ENCODE data around the gene NPHP3. TPM values are rescaled to one million over a fixed set of nuclear protein-coding genes. Genes with fewer than 3 reads are reported as not detected.

NPHP3 gene
- total RNA-seq, 1 donor from 2014 or later, result 50.6 TPM

DNA sequence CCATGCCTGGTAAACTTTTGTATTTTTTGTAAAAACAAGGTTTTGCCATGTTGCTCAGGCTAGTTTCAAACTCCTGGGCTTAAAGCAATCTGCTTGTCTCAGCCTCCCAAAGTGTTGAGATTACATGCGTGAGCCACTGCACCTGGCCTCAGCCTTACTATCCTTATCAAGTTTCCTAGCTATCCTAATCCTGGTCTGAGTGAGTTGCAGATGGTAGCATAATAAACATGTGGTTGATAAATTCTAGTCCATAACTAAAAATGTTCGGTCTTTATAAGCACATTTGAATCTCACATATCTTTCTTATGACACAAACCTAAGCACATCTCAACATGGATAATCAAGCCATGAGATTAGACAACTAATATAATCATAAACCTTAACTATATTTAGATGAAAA lies 18.5 kb downstream of the NPHP3 start:
- no peak overlapping the region for H3K4me3 ChIP-seq (ENCODE audit: low read length in 3 of 3)
- no peak overlapping the region for H3K27ac ChIP-seq (ENCODE audit: low read depth, low read length)
- no peaks in the 10 kb centered on the region for H3K4me1 ChIP-seq (ENCODE audit: control insufficient read depth in 3 of 3, insufficient read depth in 3 of 3, low read length in 3 of 3)
- H3K27me3 ChIP-seq (ENCODE audit: control insufficient read depth in 3 of 3, insufficient read depth in 3 of 3, low read length in 3 of 3), result no peaks in the 10 kb centered on the region
- peaks cover 11 to 51% (median 48%) of the 10 kb centered on the region in 3 donors for H3K36me3 ChIP-seq (ENCODE audit: control insufficient read depth in 3 of 3, insufficient read depth in 3 of 3, low read length in 3 of 3)
- no peaks in the 10 kb centered on the region for H3K9me3 ChIP-seq (ENCODE audit: control insufficient read depth in 3 of 3, low read length in 3 of 3)
- H3K9ac ChIP-seq (ENCODE audit: low read depth in 1 of 3, low read length in 3 of 3), result no peak overlapping the region

DNA sequence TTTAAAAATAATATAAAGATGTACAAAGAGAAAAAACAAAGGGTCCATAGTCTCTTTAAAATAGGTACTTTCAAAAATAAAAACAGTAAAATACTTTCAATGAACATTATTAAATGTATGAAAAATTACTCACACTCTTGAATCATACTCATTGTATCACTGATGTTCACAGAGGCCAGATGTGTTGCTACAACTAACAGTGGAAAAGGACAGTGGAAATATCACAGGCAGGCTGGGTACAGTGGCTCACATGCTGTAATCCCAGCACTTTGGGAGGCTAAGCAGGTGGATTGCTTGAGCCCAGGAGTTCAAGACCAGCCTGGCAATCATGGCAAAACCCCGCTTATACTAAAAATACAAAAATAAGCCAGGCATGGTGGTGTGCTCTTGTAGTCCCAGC lies 26.8 kb downstream of the NPHP3 start:
- no peak overlapping the region for H3K27ac ChIP-seq (ENCODE audit: low read depth, low read length)
- H3K9me3 ChIP-seq (ENCODE audit: control insufficient read depth in 3 of 3, low read length in 3 of 3), result no peaks in the 10 kb centered on the region
- H3K4me1 ChIP-seq (ENCODE audit: control insufficient read depth in 3 of 3, insufficient read depth in 3 of 3, low read length in 3 of 3), result no peaks in the 10 kb centered on the region
- H3K27me3 ChIP-seq (ENCODE audit: control insufficient read depth in 3 of 3, insufficient read depth in 3 of 3, low read length in 3 of 3), result no peaks in the 10 kb centered on the region
- H3K36me3 ChIP-seq (ENCODE audit: control insufficient read depth in 3 of 3, insufficient read depth in 3 of 3, low read length in 3 of 3), result peaks cover 30 to 54% (median 52%) of the 10 kb centered on the region in 3 donors
- no peak overlapping the region for H3K4me3 ChIP-seq (ENCODE audit: low read length in 3 of 3)
- H3K9ac ChIP-seq (ENCODE audit: low read depth in 1 of 3, low read length in 3 of 3), result no peak overlapping the region

- H3K9ac ChIP-seq (ENCODE audit: low read depth in 1 of 3, low read length in 3 of 3), result no peak overlapping the region
- H3K36me3 ChIP-seq (ENCODE audit: control insufficient read depth in 3 of 3, insufficient read depth in 3 of 3, low read length in 3 of 3), result peaks cover 28 to 54% (median 51%) of the 10 kb centered on the region in 3 donors
- no peaks in the 10 kb centered on the region for H3K4me1 ChIP-seq (ENCODE audit: control insufficient read depth in 3 of 3, insufficient read depth in 3 of 3, low read length in 3 of 3)
- no peak overlapping the region for H3K27ac ChIP-seq (ENCODE audit: low read depth, low read length)
- H3K27me3 ChIP-seq (ENCODE audit: control insufficient read depth in 3 of 3, insufficient read depth in 3 of 3, low read length in 3 of 3), result no peaks in the 10 kb centered on the region
- no peak overlapping the region for H3K4me3 ChIP-seq (ENCODE audit: low read length in 3 of 3)
- no peaks in the 10 kb centered on the region for H3K9me3 ChIP-seq (ENCODE audit: control insufficient read depth in 3 of 3, low read length in 3 of 3)
Measured at GRCh38 chr3:132694991-132695390, 27.2 kb downstream of the NPHP3 start.

DNA sequence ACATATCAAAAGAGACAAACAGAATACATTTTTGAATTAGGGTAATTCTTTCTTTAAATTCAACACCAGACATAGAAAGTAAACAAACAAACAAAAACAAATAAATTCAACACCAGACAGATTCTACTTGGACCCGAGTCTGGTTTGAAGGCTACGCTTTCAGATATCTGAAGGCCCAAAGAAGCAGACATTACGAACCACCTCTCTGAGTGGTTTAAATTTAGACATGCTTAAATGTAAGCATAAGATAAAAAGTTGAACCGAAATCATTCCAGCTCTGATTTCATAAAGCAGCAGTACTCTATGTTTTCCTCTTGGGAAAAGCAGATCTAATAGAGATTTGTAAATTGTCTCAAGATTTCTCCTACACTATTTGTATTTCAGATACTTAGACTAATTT lies 32.2 kb downstream of the NPHP3 start:
- no peak overlapping the region for H3K27ac ChIP-seq (ENCODE audit: low read depth, low read length)
- H3K4me1 ChIP-seq (ENCODE audit: control insufficient read depth in 3 of 3, insufficient read depth in 3 of 3, low read length in 3 of 3), result no peaks in the 10 kb centered on the region
- no peaks in the 10 kb centered on the region for H3K9me3 ChIP-seq (ENCODE audit: control insufficient read depth in 3 of 3, low read length in 3 of 3)
- no peak overlapping the region for H3K9ac ChIP-seq (ENCODE audit: low read depth in 1 of 3, low read length in 3 of 3)
- no peak overlapping the region for H3K4me3 ChIP-seq (ENCODE audit: low read length in 3 of 3)
- H3K36me3 ChIP-seq (ENCODE audit: control insufficient read depth in 3 of 3, insufficient read depth in 3 of 3, low read length in 3 of 3), result peaks cover 26 to 65% (median 62%) of the 10 kb centered on the region in 3 donors
- no peaks in the 10 kb centered on the region for H3K27me3 ChIP-seq (ENCODE audit: control insufficient read depth in 3 of 3, insufficient read depth in 3 of 3, low read length in 3 of 3)

GRCh38 chr3:132682201-132682600 lies 40.0 kb downstream of the NPHP3 start:
- Histone ChIP-seq H3K4me1 (ENCODE audit: control insufficient read depth in 3 of 3, insufficient read depth in 3 of 3, low read length in 3 of 3) (no peaks in the 10 kb centered on the region), H3K9me3 (ENCODE audit: control insufficient read depth in 3 of 3, low read length in 3 of 3) (no peaks in the 10 kb centered on the region), H3K36me3 (ENCODE audit: control insufficient read depth in 3 of 3, insufficient read depth in 3 of 3, low read length in 3 of 3) (peaks cover 6 to 48% (median 43%) of the 10 kb centered on the region in 3 donors), H3K9ac (ENCODE audit: low read depth in 1 of 3, low read length in 3 of 3) (no peak overlapping the region), H3K4me3 (ENCODE audit: low read length in 3 of 3) (no peak overlapping the region), H3K27ac (ENCODE audit: low read depth, low read length) (no peak overlapping the region), H3K27me3 (ENCODE audit: control insufficient read depth in 3 of 3, insufficient read depth in 3 of 3, low read length in 3 of 3) (no peaks in the 10 kb centered on the region)

DNA sequence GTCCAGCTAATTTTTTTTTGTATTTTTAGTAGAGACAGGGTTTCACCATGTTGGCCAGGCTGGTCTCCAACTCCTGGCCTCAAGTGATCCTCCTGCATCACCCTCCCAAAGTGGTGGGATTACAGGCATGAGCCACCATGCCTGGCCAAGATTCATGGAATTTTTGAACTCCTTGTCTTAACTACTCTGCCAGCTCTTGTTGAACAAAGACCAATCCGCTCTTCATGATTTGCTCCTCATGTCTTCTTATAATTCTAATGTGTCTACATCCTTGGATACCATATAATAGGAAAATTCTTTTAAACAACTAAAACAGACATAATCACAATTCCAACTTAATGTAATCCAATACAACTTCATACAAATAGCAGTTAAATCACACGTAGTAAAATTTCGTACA lies 40.8 kb downstream of the NPHP3 start:
- Histone ChIP-seq H3K27me3 (ENCODE audit: control insufficient read depth in 3 of 3, insufficient read depth in 3 of 3, low read length in 3 of 3) (no peaks in the 10 kb centered on the region), H3K9ac (ENCODE audit: low read depth in 1 of 3, low read length in 3 of 3) (no peak overlapping the region), H3K27ac (ENCODE audit: low read depth, low read length) (no peak overlapping the region), H3K36me3 (ENCODE audit: control insufficient read depth in 3 of 3, insufficient read depth in 3 of 3, low read length in 3 of 3) (peaks cover 11 to 51% (median 51%) of the 10 kb centered on the region in 3 donors), H3K4me3 (ENCODE audit: low read length in 3 of 3) (no peak overlapping the region), H3K4me1 (ENCODE audit: control insufficient read depth in 3 of 3, insufficient read depth in 3 of 3, low read length in 3 of 3) (no peaks in the 10 kb centered on the region), H3K9me3 (ENCODE audit: control insufficient read depth in 3 of 3, low read length in 3 of 3) (no peaks in the 10 kb centered on the region)

DNA sequence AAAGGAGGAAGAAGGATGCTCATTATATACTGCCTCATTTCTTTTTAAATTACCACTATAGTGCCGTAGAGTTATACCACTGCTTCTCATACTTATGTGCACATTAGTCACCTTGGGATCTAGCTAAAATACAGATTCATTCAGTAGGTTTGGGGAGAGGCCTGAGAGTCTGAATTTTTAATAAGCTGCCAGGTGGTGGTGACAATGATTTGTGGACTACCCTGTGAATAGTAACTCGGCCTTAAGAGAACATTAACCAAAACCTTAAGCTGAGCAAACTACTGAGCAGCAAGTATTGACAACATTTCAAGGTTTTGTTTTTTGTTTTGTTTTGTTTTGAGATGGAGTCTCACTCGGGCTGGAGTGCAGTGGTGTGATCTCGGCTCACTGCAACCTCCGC lies 42.3 kb downstream of the NPHP3 start:
- H3K9ac ChIP-seq (ENCODE audit: low read depth in 1 of 3, low read length in 3 of 3), result no peak overlapping the region
- no peaks in the 10 kb centered on the region for H3K27me3 ChIP-seq (ENCODE audit: control insufficient read depth in 3 of 3, insufficient read depth in 3 of 3, low read length in 3 of 3)
- H3K4me3 ChIP-seq (ENCODE audit: low read length in 3 of 3), result no peak overlapping the region
- no peaks in the 10 kb centered on the region for H3K9me3 ChIP-seq (ENCODE audit: control insufficient read depth in 3 of 3, low read length in 3 of 3)
- H3K27ac ChIP-seq (ENCODE audit: low read depth, low read length), result no peak overlapping the region
- no peaks in the 10 kb centered on the region for H3K4me1 ChIP-seq (ENCODE audit: control insufficient read depth in 3 of 3, insufficient read depth in 3 of 3, low read length in 3 of 3)
- H3K36me3 ChIP-seq (ENCODE audit: control insufficient read depth in 3 of 3, insufficient read depth in 3 of 3, low read length in 3 of 3), result peaks cover 11 to 56% (median 46%) of the 10 kb centered on the region in 3 donors

GRCh38 chr3:132675408-132675807 lies 46.8 kb downstream of the NPHP3 start:
- Histone ChIP-seq H3K36me3 (ENCODE audit: control insufficient read depth in 3 of 3, insufficient read depth in 3 of 3, low read length in 3 of 3) (peaks cover 15 to 66% (median 41%) of the 10 kb centered on the region in 3 donors), H3K27ac (ENCODE audit: low read depth, low read length) (no peak overlapping the region), H3K9me3 (ENCODE audit: control insufficient read depth in 3 of 3, low read length in 3 of 3) (no peaks in the 10 kb centered on the region), H3K4me1 (ENCODE audit: control insufficient read depth in 3 of 3, insufficient read depth in 3 of 3, low read length in 3 of 3) (no peaks in the 10 kb centered on the region), H3K9ac (ENCODE audit: low read depth in 1 of 3, low read length in 3 of 3) (no peak overlapping the region), H3K27me3 (ENCODE audit: control insufficient read depth in 3 of 3, insufficient read depth in 3 of 3, low read length in 3 of 3) (no peaks in the 10 kb centered on the region), H3K4me3 (ENCODE audit: low read length in 3 of 3) (no peak overlapping the region)

- Histone ChIP-seq H3K27ac (ENCODE audit: low read depth, low read length) (no peak overlapping the region), H3K27me3 (ENCODE audit: control insufficient read depth in 3 of 3, insufficient read depth in 3 of 3, low read length in 3 of 3) (no peaks in the 10 kb centered on the region), H3K36me3 (ENCODE audit: control insufficient read depth in 3 of 3, insufficient read depth in 3 of 3, low read length in 3 of 3) (peaks cover 6 to 38% (median 19%) of the 10 kb centered on the region in 3 donors), H3K9ac (ENCODE audit: low read depth in 1 of 3, low read length in 3 of 3) (no peak overlapping the region), H3K4me1 (ENCODE audit: control insufficient read depth in 3 of 3, insufficient read depth in 3 of 3, low read length in 3 of 3) (no peaks in the 10 kb centered on the region), H3K9me3 (ENCODE audit: control insufficient read depth in 3 of 3, low read length in 3 of 3) (no peaks in the 10 kb centered on the region), H3K4me3 (ENCODE audit: low read length in 3 of 3) (no peak overlapping the region)
Measured at GRCh38 chr3:132669256-132669777, 52.9 kb downstream of the NPHP3 start.

- H3K36me3 ChIP-seq (ENCODE audit: control insufficient read depth in 3 of 3, insufficient read depth in 3 of 3, low read length in 3 of 3), result peaks cover 2 to 12% (median 4%) of the 10 kb centered on the region in 3 donors
- peaks cover 4 to 14% (median 6%) of the 10 kb centered on the region in 3 donors for H3K4me1 ChIP-seq (ENCODE audit: control insufficient read depth in 3 of 3, insufficient read depth in 3 of 3, low read length in 3 of 3)
- no peak overlapping the region for H3K27ac ChIP-seq (ENCODE audit: low read depth, low read length)
- H3K27me3 ChIP-seq (ENCODE audit: control insufficient read depth in 3 of 3, insufficient read depth in 3 of 3, low read length in 3 of 3), result no peaks in the 10 kb centered on the region
- H3K9me3 ChIP-seq (ENCODE audit: control insufficient read depth in 3 of 3, low read length in 3 of 3), result no peaks in the 10 kb centered on the region
- no peak overlapping the region for H3K9ac ChIP-seq (ENCODE audit: low read depth in 1 of 3, low read length in 3 of 3)
- H3K4me3 ChIP-seq (ENCODE audit: low read length in 3 of 3), result no peak overlapping the region
Measured at GRCh38 chr3:132665230-132665745, 56.9 kb downstream of the NPHP3 start.
